Upper lobe of left lung (tissue), 4 donors: ENCODE data around the gene MSMO1.
A peak's percentile ranks its signal among the peaks of the same experiment; 100 is the strongest.

Experiments
- EP300 ChIP-seq, 4 donors: sonication (generic); formaldehyde crosslinking; IDR thresholded peaks; one replicate each; pipeline ENCODE4 v1.5.1; 2017; ENCODE audit warnings: antibody characterized with exemption in 4 of 4, control low read depth in 2 of 4
- POLR2A ChIP-seq, 4 donors: fragments of 450-650 bp; IDR thresholded peaks; one replicate each; pipeline ENCODE4 v1.5.1; 2016 to 2017; ENCODE audit warnings: antibody characterized with exemption in 4 of 4, mild to moderate bottlenecking in 2 of 4
- POLR2AphosphoS5 ChIP-seq, 2 donors: sonication (generic); formaldehyde crosslinking; IDR thresholded peaks; one replicate each; pipeline ENCODE4 v1.5.1; 2017; ENCODE audit warnings: antibody characterized with exemption in 2 of 2
- TF ChIP-seq, protein P1 (sequence below), 6 experiments: fragments of 450-650 bp in 4 of 6; fragments of 200-600 bp in 2 of 6; sonication (generic) in 2 of 6; IDR thresholded peaks; one replicate each; pipeline ENCODE4 v1.5.1; 2016 to 2019; ENCODE audit warnings: antibody characterized with exemption in 6 of 6

GRCh38 chr4:165325732-165326512, 1.5 kb upstream of the MSMO1 start:
- TF ChIP-seq POLR2A (IDR thresholded peaks at IDR 0.05) (no peak), POLR2AphosphoS5 (IDR thresholded peaks at IDR 0.05) (no peak), EP300 (IDR thresholded peaks at IDR 0.05) (peak in 1 of 4 donors; percentile 91)
- TF ChIP-seq, protein P1, sequence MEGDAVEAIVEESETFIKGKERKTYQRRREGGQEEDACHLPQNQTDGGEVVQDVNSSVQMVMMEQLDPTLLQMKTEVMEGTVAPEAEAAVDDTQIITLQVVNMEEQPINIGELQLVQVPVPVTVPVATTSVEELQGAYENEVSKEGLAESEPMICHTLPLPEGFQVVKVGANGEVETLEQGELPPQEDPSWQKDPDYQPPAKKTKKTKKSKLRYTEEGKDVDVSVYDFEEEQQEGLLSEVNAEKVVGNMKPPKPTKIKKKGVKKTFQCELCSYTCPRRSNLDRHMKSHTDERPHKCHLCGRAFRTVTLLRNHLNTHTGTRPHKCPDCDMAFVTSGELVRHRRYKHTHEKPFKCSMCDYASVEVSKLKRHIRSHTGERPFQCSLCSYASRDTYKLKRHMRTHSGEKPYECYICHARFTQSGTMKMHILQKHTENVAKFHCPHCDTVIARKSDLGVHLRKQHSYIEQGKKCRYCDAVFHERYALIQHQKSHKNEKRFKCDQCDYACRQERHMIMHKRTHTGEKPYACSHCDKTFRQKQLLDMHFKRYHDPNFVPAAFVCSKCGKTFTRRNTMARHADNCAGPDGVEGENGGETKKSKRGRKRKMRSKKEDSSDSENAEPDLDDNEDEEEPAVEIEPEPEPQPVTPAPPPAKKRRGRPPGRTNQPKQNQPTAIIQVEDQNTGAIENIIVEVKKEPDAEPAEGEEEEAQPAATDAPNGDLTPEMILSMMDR (IDR thresholded peaks at IDR 0.05), result no peak
